ENCODE results near the gene IL1R2.

IL1R2 gene

GRCh38 chr2:101991721-101992145 is at the start of gene IL1R2:
Gene IL1R2 (plus strand): TSS chr2:101991960. CDS start chr2:102008576, 16,616 bp downstream.
- DNase-seq = no peak

- no peak for DNase-seq
Observed at GRCh38 chr2:101942851-101943250, 48.9 kb upstream of the IL1R2 start.

- no peak for DNase-seq
Observed at GRCh38 chr2:101946372-101947039, 45.3 kb upstream of the IL1R2 start.

GRCh38 chr2:101947374-101947773 is 44.4 kb upstream of the IL1R2 start:
- DNase-seq = no peak

GRCh38 chr2:101948625-101949155 is 43.1 kb upstream of the IL1R2 start:
- DNase-seq = no peak

GRCh38 chr2:101949304-101949703 is 42.5 kb upstream of the IL1R2 start:
- no peak for DNase-seq

- DNase-seq = no peak
Observed at GRCh38 chr2:101951296-101951695, 40.5 kb upstream of the IL1R2 start.

GRCh38 chr2:101952551-101952950 is 39.2 kb upstream of the IL1R2 start:
- peak; percentile 30 for DNase-seq

- DNase-seq = no peak
Observed at GRCh38 chr2:101956465-101957438, 35.0 kb upstream of the IL1R2 start.

GRCh38 chr2:101958061-101958460 is 33.7 kb upstream of the IL1R2 start:
- DNase-seq = no peak

- no peak for DNase-seq
Observed at GRCh38 chr2:101960819-101961337, 30.9 kb upstream of the IL1R2 start.

- no peak for DNase-seq
Observed at GRCh38 chr2:101961338-101962191, 30.2 kb upstream of the IL1R2 start.

- DNase-seq = no peak
Observed at GRCh38 chr2:101962309-101962708, 29.5 kb upstream of the IL1R2 start.

- DNase-seq = no peak
Observed at GRCh38 chr2:101963198-101963597, 28.6 kb upstream of the IL1R2 start.

GRCh38 chr2:101967826-101968513 is 23.8 kb upstream of the IL1R2 start:
- no peak for DNase-seq

GRCh38 chr2:101969723-101970122 is 22.0 kb upstream of the IL1R2 start:
- DNase-seq = no peak

- DNase-seq = no peak
Observed at GRCh38 chr2:101970901-101971300, 20.9 kb upstream of the IL1R2 start.

GRCh38 chr2:101971836-101972235 is 19.9 kb upstream of the IL1R2 start:
- no peak for DNase-seq

- DNase-seq = no peak
Observed at GRCh38 chr2:101972621-101973434, 18.9 kb upstream of the IL1R2 start.

- no peak for DNase-seq
Observed at GRCh38 chr2:101974663-101975062, 17.1 kb upstream of the IL1R2 start.

Data from NCI-H82 (cell line).